ENCODE measurements around the gene JUN. TPM values are rescaled to one million over a fixed set of nuclear protein-coding genes. Genes with fewer than 3 reads are reported as not detected.

The JUN gene
- total and polyA plus RNA-seq, 7 donors, result 42.8 to 233 (median 132) TPM

DNA sequence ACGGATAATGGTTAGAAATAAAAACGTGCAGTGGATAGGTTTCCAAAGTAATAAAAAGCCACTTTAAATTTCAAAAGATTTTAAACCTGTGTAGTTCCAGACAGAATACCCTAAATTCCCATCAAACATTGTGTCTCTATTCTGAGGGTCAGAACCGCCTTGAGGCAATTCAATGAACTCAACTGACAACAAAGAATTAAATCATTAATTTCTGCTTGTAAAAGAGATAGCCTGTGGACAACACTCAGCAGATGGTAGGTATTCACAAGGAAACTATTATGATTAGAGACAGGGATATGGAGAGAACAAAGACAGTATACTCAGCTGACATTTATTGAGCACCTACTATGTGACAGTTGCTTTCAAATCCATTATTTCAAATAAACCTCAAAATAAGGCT is 35.1 kb upstream of the JUN start:
- TF ChIP-seq EP300 (IDR thresholded peaks at IDR 0.05) (no peak), POLR2A (IDR thresholded peaks at IDR 0.05) (no peak), POLR2AphosphoS5 (IDR thresholded peaks at IDR 0.05) (no peak)
- TF ChIP-seq, protein P1, sequence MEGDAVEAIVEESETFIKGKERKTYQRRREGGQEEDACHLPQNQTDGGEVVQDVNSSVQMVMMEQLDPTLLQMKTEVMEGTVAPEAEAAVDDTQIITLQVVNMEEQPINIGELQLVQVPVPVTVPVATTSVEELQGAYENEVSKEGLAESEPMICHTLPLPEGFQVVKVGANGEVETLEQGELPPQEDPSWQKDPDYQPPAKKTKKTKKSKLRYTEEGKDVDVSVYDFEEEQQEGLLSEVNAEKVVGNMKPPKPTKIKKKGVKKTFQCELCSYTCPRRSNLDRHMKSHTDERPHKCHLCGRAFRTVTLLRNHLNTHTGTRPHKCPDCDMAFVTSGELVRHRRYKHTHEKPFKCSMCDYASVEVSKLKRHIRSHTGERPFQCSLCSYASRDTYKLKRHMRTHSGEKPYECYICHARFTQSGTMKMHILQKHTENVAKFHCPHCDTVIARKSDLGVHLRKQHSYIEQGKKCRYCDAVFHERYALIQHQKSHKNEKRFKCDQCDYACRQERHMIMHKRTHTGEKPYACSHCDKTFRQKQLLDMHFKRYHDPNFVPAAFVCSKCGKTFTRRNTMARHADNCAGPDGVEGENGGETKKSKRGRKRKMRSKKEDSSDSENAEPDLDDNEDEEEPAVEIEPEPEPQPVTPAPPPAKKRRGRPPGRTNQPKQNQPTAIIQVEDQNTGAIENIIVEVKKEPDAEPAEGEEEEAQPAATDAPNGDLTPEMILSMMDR (IDR thresholded peaks at IDR 0.05), result no peak
- H3K27me3 ChIP-seq, result no peaks in the 10 kb centered on the region
- peaks cover 0 to 24% (median 14%) of the 10 kb centered on the region in 4 donors for H3K4me1 ChIP-seq
- no peak for DNase-seq
- no peaks in the 10 kb centered on the region for H3K36me3 ChIP-seq
- intact Hi-C loops (cut with DNase I), result loop anchor here (10.0 kb wide), 1 partner anchor 196 kb away; no protein-coding TSS in a partner anchor
- no peaks in the 10 kb centered on the region for H3K9me3 ChIP-seq
- 55 to 74% methylated on average over 3 of the region's 3 CpGs for WGBS, 2 donors
- no peak overlapping the region for H3K4me3 ChIP-seq
- H3K27ac ChIP-seq, result no peak overlapping the region

DNA sequence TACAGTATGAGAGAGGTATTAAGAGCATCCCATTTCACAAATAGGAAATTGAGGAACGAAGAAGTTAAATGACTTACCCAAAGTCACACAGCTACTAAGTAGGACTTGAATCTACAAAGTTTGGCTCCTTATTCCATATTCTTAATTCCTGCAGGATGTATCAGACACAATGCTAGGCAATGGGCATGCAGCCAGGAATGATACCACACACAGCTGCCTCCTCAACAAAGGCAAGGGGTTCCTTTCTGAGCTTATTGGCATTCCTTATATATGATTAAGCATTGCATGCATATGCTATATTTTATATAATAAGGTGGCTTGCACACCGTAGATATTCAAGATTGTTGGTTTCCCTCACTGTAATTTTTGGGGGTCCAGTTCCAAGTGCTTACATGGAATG is 34.2 kb upstream of the JUN start:
- WGBS, 2 donors, result 74 to 90% methylated on average over 2 of the region's 2 CpGs
- H3K36me3 ChIP-seq, result no peaks in the 10 kb centered on the region
- intact Hi-C loops (cut with DNase I), result loop anchor here (10.0 kb wide), 1 partner anchor 197 kb away; no protein-coding TSS in a partner anchor
- H3K9me3 ChIP-seq, result no peaks in the 10 kb centered on the region
- H3K4me1 ChIP-seq, result peaks cover 0 to 24% (median 15%) of the 10 kb centered on the region in 4 donors
- H3K4me3 ChIP-seq, result no peak overlapping the region
- no peak for DNase-seq
- H3K27me3 ChIP-seq, result no peaks in the 10 kb centered on the region
- TF ChIP-seq POLR2AphosphoS5 (IDR thresholded peaks at IDR 0.05) (no peak), EP300 (IDR thresholded peaks at IDR 0.05) (no peak), POLR2A (IDR thresholded peaks at IDR 0.05) (no peak)
- TF ChIP-seq, protein P1 (IDR thresholded peaks at IDR 0.05), result no peak
- H3K27ac ChIP-seq, result no peak overlapping the region

DNA sequence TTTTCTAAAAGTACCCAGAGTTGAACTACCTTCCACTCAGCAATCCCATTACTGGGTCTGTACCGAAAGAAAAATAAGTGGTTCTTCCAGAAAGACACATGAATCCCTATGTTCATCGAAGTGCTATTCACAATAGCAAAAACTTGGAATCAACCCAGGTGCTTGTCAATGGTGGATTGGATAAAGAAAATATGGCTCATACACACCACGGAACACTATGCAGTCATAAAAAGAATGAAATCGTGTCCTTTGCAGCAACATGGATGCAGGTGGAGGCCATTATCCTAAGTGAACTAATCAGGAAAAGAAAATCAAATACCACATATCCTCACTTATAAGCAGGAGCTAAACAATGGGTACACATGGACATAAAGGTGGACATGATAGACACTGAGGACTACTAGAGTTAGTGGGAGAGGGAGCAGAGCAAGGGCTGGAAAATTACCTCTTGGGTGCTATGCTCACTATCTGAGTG is 32.9 kb upstream of the JUN start:
- Histone ChIP-seq H3K9me3 (no peaks in the 10 kb centered on the region), H3K36me3 (no peaks in the 10 kb centered on the region), H3K4me1 (peaks cover 0 to 24% (median 15%) of the 10 kb centered on the region in 4 donors), H3K27me3 (no peaks in the 10 kb centered on the region), H3K27ac (peak overlapping the region; percentile 84 to 94 (median 90)), H3K4me3 (peak overlapping the region; percentile 42 to 66 (median 56))
- intact Hi-C loops (cut with DNase I), result loop anchor here (1.0 to 10.0 kb wide), 3 partner anchors 152 to 480 kb away; no protein-coding TSS in a partner anchor
- WGBS, 2 donors, result 11 to 37% methylated on average over 4 of the region's 4 CpGs
- TF ChIP-seq POLR2AphosphoS5 (IDR thresholded peaks at IDR 0.05) (no peak), POLR2A (IDR thresholded peaks at IDR 0.05) (no peak), EP300 (IDR thresholded peaks at IDR 0.05) (no peak)
- TF ChIP-seq, protein P1 (IDR thresholded peaks at IDR 0.05), result no peak
- DNase-seq, result no peak

DNA sequence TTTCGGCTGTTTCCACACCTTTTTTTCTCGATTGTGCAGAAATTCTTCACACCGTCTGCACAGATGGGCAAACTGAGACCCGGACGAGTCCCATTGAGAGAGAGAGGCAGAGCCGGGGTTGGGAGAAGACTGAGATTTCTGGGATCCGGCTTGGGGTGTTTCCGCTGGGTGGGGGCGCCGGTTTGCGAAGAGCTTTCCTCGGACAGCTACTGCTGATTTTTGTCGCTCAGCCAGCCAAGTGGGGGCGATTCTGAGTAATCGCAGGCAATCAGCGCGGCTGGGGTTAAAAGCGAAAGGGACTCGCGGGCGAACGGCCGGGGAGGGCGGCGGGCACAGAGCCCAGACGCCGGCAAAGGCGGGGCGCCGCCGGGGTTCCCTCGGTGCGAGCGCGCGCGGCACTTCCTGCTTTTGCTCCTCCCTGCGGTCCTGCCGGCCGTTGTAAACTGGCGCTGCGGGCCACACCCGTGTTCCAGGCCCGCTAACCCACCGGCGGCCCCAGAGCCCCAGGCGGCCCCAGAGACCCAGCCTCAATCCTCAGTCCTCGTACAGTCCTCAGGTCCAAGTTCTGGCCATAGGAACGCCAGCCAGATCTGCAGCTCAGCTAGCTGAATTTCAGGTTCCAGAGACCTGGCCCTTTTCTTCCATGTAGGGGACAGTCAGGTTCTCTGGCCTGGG is 32.4 kb upstream of the JUN start:
- Histone ChIP-seq H3K27me3 (no peaks in the 10 kb centered on the region), H3K4me1 (peaks cover 0 to 24% (median 15%) of the 10 kb centered on the region in 4 donors), H3K36me3 (no peaks in the 10 kb centered on the region), H3K4me3 (peak overlapping the region; percentile 42 to 66 (median 56)), H3K9me3 (no peaks in the 10 kb centered on the region), H3K27ac (peak overlapping the region; percentile 84 to 94 (median 90))
- TF ChIP-seq EP300 (IDR thresholded peaks at IDR 0.05) (no peak), POLR2AphosphoS5 (IDR thresholded peaks at IDR 0.05) (peak in 3 of 4 donors; percentile 74 to 87 (median 82)), POLR2A (IDR thresholded peaks at IDR 0.05) (peak; percentile 56 to 64)
- TF ChIP-seq, protein P1 (IDR thresholded peaks at IDR 0.05), result no peak
- WGBS, 2 donors, result 0 to 1% methylated on average over 49 of the region's 49 CpGs
- intact Hi-C loops (cut with DNase I), result loop anchor here (1.0 to 10.0 kb wide), 3 partner anchors 153 to 480 kb away; no protein-coding TSS in a partner anchor
- DNase-seq, result peak; percentile 96
